Endodermal cell (in vitro differentiated cells): ENCODE data around the gene SLC47A2. TPM values are rescaled to one million over a fixed set of nuclear protein-coding genes. Genes with fewer than 3 reads are reported as not detected.

Source experiments
- DNase-seq: peaks from one replicate; pipeline ENCODE4 v3.0.0-alpha.2; 2017
- H3K27ac ChIP-seq: 2 replicates; pipeline ENCODE4 v1.5.1; 2013; ENCODE audit warnings: mild to moderate bottlenecking, low read depth, low read length, moderate library complexity
- H3K27me3 ChIP-seq: 2 replicates; pipeline ENCODE4 v1.6.1; 2013; ENCODE audit warnings: mild to moderate bottlenecking, low read length, moderate library complexity; ENCODE audit not compliant: insufficient read depth, control insufficient read depth, poor library complexity, severe bottlenecking
- H3K36me3 ChIP-seq: 2 replicates; pipeline ENCODE4 v1.7.0; 2013; ENCODE audit warnings: mild to moderate bottlenecking, low read length, moderate library complexity; ENCODE audit not compliant: control insufficient read depth, insufficient read depth
- H3K4me1 ChIP-seq: one replicate; pipeline ENCODE4 v1.7.0; 2013; ENCODE audit warnings: low read length; ENCODE audit not compliant: control insufficient read depth, insufficient read depth
- H3K4me3 ChIP-seq: 2 replicates; pipeline ENCODE4 v1.5.1; 2013; ENCODE audit warnings: mild to moderate bottlenecking, low read length, moderate library complexity
- H3K9ac ChIP-seq: 2 replicates; pipeline ENCODE4 v1.6.1; 2013; ENCODE audit warnings: mild to moderate bottlenecking, low read length, moderate library complexity; ENCODE audit not compliant: poor library complexity, severe bottlenecking; ENCODE audit errors: extremely low read depth
- H3K9me3 ChIP-seq: 2 replicates; pipeline ENCODE4 v1.6.1; 2013; ENCODE audit warnings: mild to moderate bottlenecking, low read length, moderate library complexity; ENCODE audit not compliant: control insufficient read depth
- H3K27ac Mint-ChIP-seq: 2 replicates; pipeline ENCODE4 v1.8.0; 2020; ENCODE audit warnings: mixed read lengths
- H3K27me3 Mint-ChIP-seq: 2 replicates; pipeline ENCODE4 v1.8.0; 2021; ENCODE audit warnings: mild to moderate bottlenecking, mixed read lengths; ENCODE audit not compliant: insufficient read depth
- H3K36me3 Mint-ChIP-seq: 2 replicates; pipeline ENCODE4 v1.8.0; 2020; ENCODE audit warnings: low read depth, mixed read lengths
- H3K4me1 Mint-ChIP-seq: 2 replicates; pipeline ENCODE4 v1.8.0; 2020; ENCODE audit warnings: mixed read lengths
- H3K4me3 Mint-ChIP-seq: 2 replicates; pipeline ENCODE4 v1.8.0; 2020; ENCODE audit warnings: mild to moderate bottlenecking, moderate library complexity, mixed read lengths
- H3K9me3 Mint-ChIP-seq: 2 replicates; pipeline ENCODE4 v1.8.0; 2020; ENCODE audit warnings: mild to moderate bottlenecking, mixed read lengths
- CTCF ChIP-seq: fragments of 200-600 bp; sonication (generic); conservative IDR thresholded peaks from 2 replicates; pipeline ENCODE4 v1.5.0; 2021; ENCODE audit warnings: antibody characterized with exemption, mild to moderate bottlenecking
- WGBS, 2 experiments: methylation state at CpG; one replicate each; pipeline versions ENCODE4 v1.1.5 to v1.1.7; 2013; ENCODE audit warnings: missing lambda C conversion rate in 2 of 2, mixed read lengths in 1 of 2; ENCODE audit not compliant: insufficient coverage in 1 of 2, insufficient read length in 1 of 2; 5-methylcytosine and 5-hydroxymethylcytosine counted together
- total RNA-seq, 2 donors: library from RNA; stranded (reverse); fragmentation: NEBNext Ultra II Directional in 1 of 2; extraction: Animal tissue kit (Norgen Biotek cat#: 25700) in 1 of 2; gene quantifications; 2 replicates in 1 of 2; 3 replicates in 1 of 2; pipeline ENCODE4 v1.2.1, GENCODE V29; 2021

Gene SLC47A2
- total RNA-seq, 2 donors from 2014 or later = not detected

GRCh38 chr17:19741832-19742457 is 25.6 kb upstream of the SLC47A2 start:
- WGBS, 2 experiments = 92 to 93% methylated on average over 10 to 14 of the region's 14 CpGs
- Mint-ChIP-seq H3K9me3 (no peaks in the 10 kb centered on the region), H3K4me3 (no peak overlapping the region), H3K27ac (no peak overlapping the region), H3K27me3 (peaks cover 9% of the 10 kb centered on the region), H3K36me3 (no peaks in the 10 kb centered on the region), H3K4me1 (peaks cover 6% of the 10 kb centered on the region)
- no peak overlapping the region for H3K9ac ChIP-seq
- H3K36me3 ChIP-seq = no peaks in the 10 kb centered on the region
- no peak for DNase-seq
- H3K4me1 ChIP-seq = no peaks in the 10 kb centered on the region
- no peaks in the 10 kb centered on the region for H3K9me3 ChIP-seq
- peaks cover 7% of the 10 kb centered on the region for H3K27me3 ChIP-seq
- no peak overlapping the region for H3K4me3 ChIP-seq
- no peak for TF ChIP-seq CTCF
- H3K27ac ChIP-seq = no peak overlapping the region

GRCh38 chr17:19740933-19741332 is 24.5 kb upstream of the SLC47A2 start:
- Mint-ChIP-seq H3K27me3 (peaks cover 9% of the 10 kb centered on the region), H3K4me1 (peaks cover 6% of the 10 kb centered on the region), H3K36me3 (no peaks in the 10 kb centered on the region), H3K4me3 (no peak overlapping the region), H3K9me3 (no peaks in the 10 kb centered on the region), H3K27ac (no peak overlapping the region)
- Histone ChIP-seq H3K27ac (no peak overlapping the region), H3K36me3 (no peaks in the 10 kb centered on the region), H3K4me3 (no peak overlapping the region), H3K4me1 (no peaks in the 10 kb centered on the region), H3K9me3 (no peaks in the 10 kb centered on the region), H3K27me3 (peaks cover 7% of the 10 kb centered on the region), H3K9ac (no peak overlapping the region)
- no peak for TF ChIP-seq CTCF
- DNase-seq = no peak
- WGBS, 2 experiments = 86 to 87% methylated on average over 6 to 7 of the region's 7 CpGs

GRCh38 chr17:19739241-19740201 is 23.1 kb upstream of the SLC47A2 start:
- no peaks in the 10 kb centered on the region for H3K4me1 Mint-ChIP-seq
- H3K9me3 Mint-ChIP-seq = no peaks in the 10 kb centered on the region
- H3K27me3 Mint-ChIP-seq = no peaks in the 10 kb centered on the region
- Histone ChIP-seq H3K4me3 (no peak overlapping the region), H3K36me3 (no peaks in the 10 kb centered on the region), H3K27me3 (no peaks in the 10 kb centered on the region), H3K9ac (no peak overlapping the region), H3K4me1 (no peaks in the 10 kb centered on the region), H3K9me3 (no peaks in the 10 kb centered on the region), H3K27ac (no peak overlapping the region)
- H3K27ac Mint-ChIP-seq = no peak overlapping the region
- TF ChIP-seq CTCF = no peak
- 91 to 94% methylated on average over 20 to 26 of the region's 26 CpGs for WGBS, 2 experiments
- H3K36me3 Mint-ChIP-seq = no peaks in the 10 kb centered on the region
- no peak overlapping the region for H3K4me3 Mint-ChIP-seq
- DNase-seq = no peak
